Naive thymus-derived CD4-positive, alpha-beta T cell (primary cell): Measurements from ENCODE around the gene ZDHHC18. TPM values are rescaled to one million over a fixed set of nuclear protein-coding genes. Genes with fewer than 3 reads are reported as not detected.

Source experiments
- ATAC-seq: fragments of 150-1000 bp; cut with Tn5 transposase; 2 replicates; pipeline ENCODE4 v1.10.0; 2021; ENCODE audit warnings: mild to moderate bottlenecking, moderate library complexity
- CTCF ChIA-PET: fragments of 350-600 bp; sonication (Branson Sonifier 250); formaldehyde crosslinking; loops from one replicate; lab custom pipeline; 2021; ENCODE audit warnings: antibody characterized with exemption; lab: Charles Lee
- POLR2A ChIA-PET: fragments of 350-600 bp; sonication (Branson Sonifier 250); formaldehyde crosslinking; loops from one replicate; lab custom pipeline; 2021; ENCODE audit warnings: antibody characterized with exemption, inconsistent platforms; lab: Charles Lee
- DNase-seq, 9 donors: peaks; one replicate each; pipeline versions ENCODE4 v3.0.0 to v3.0.0-alpha.2; 2020 to 2022; ENCODE audit warnings: mixed read lengths in 1 of 9
- H3K27ac ChIP-seq: one replicate; pipeline ENCODE4 v1.7.0; 2013; ENCODE audit warnings: mild to moderate bottlenecking, low read depth, low read length, moderate library complexity
- H3K27me3 ChIP-seq, 2 donors: one replicate each; pipeline ENCODE4 v1.7.0; 2013; ENCODE audit warnings: low read length in 2 of 2, mild to moderate bottlenecking in 2 of 2, moderate library complexity in 2 of 2; ENCODE audit not compliant: control insufficient read depth in 2 of 2, insufficient read depth in 2 of 2
- H3K36me3 ChIP-seq, 3 experiments: 1 replicate in 2 of 3; 2 replicates in 1 of 3; pipeline ENCODE4 v1.7.0; 2013; ENCODE audit warnings: low read length in 3 of 3, mild to moderate bottlenecking in 3 of 3, moderate library complexity in 1 of 3; ENCODE audit not compliant: insufficient read depth in 3 of 3, control insufficient read depth in 2 of 3
- H3K4me1 ChIP-seq, 2 donors: one replicate each; pipeline ENCODE4 v1.7.0; 2013; ENCODE audit warnings: low read length in 2 of 2, mild to moderate bottlenecking in 2 of 2, moderate library complexity in 1 of 2; ENCODE audit not compliant: control insufficient read depth in 2 of 2, insufficient read depth in 2 of 2
- H3K4me3 ChIP-seq: 2 replicates; pipeline ENCODE4 v1.7.0; 2013; ENCODE audit warnings: mild to moderate bottlenecking, low read length
- H3K9me3 ChIP-seq, 3 experiments: 1 replicate in 2 of 3; 2 replicates in 1 of 3; pipeline ENCODE4 v1.7.0; 2013; ENCODE audit warnings: low read length in 3 of 3; ENCODE audit not compliant: control insufficient read depth in 2 of 3
- H3K27ac Mint-ChIP-seq, 9 donors: one replicate each; pipeline ENCODE4 v1.8.0; 2020 to 2022; ENCODE audit warnings: mixed read lengths in 9 of 9, mild to moderate bottlenecking in 8 of 9, moderate library complexity in 5 of 9, inconsistent platforms in 2 of 9
- H3K27me3 Mint-ChIP-seq, 5 donors: one replicate each; pipeline ENCODE4 v1.8.0; 2021 to 2022; ENCODE audit warnings: mixed read lengths in 5 of 5, mild to moderate bottlenecking in 1 of 5
- H3K36me3 Mint-ChIP-seq, 5 donors: one replicate each; pipeline ENCODE4 v1.8.0; 2020 to 2022; ENCODE audit warnings: mixed read lengths in 5 of 5, mild to moderate bottlenecking in 3 of 5, inconsistent platforms in 1 of 5
- H3K4me1 Mint-ChIP-seq, 7 donors: one replicate each; pipeline ENCODE4 v1.8.0; 2020 to 2022; ENCODE audit warnings: mixed read lengths in 7 of 7, mild to moderate bottlenecking in 3 of 7, inconsistent platforms in 1 of 7
- H3K4me3 Mint-ChIP-seq, 10 donors: one replicate each; pipeline ENCODE4 v1.8.0; 2020 to 2022; ENCODE audit warnings: mild to moderate bottlenecking in 10 of 10, mixed read lengths in 10 of 10, moderate library complexity in 6 of 10, inconsistent platforms in 2 of 10
- H3K9me3 Mint-ChIP-seq, 11 donors: one replicate each; pipeline ENCODE4 v1.8.0; 2020 to 2022; ENCODE audit warnings: mixed read lengths in 11 of 11, mild to moderate bottlenecking in 4 of 11, inconsistent platforms in 1 of 11, moderate library complexity in 1 of 11
- intact Hi-C, 2 donors: fragments of 100-400 bp; cut with micrococcal nuclease; formaldehyde crosslinking; loops; one replicate each; pipeline ENCODE4 v1.15.1; 2023
- polyA plus RNA-seq, 2 donors: library from polyadenylated mRNA; unstranded; fragments of 300-500 nt; fragmentation: Illumina TruSeq; gene quantifications; one replicate each; pipeline ENCODE4 v1.2.3, GENCODE V29; 2021
- total RNA-seq, 6 experiments: library from RNA in 5 of 6; stranded (reverse) in 5 of 6; gene quantifications; 1 replicate in 5 of 6; 2 replicates in 1 of 6; pipeline ENCODE4 v1.2.3 and lab custom pipeline; 2021 to 2026

ZDHHC18 gene
- total and polyA plus RNA-seq, 7 experiments from 2014 or later = 3.1 to 72.4 (median 38.8) TPM

GRCh38 chr1:26789931-26790330, 36.6 kb upstream of the ZDHHC18 start:
- intact Hi-C loops = loop anchor here (1.0 to 5.0 kb wide), 13 partner anchors 10 to 319 kb away; no protein-coding TSS in a partner anchor
- POLR2A ChIA-PET = interaction anchor here (0.9 to 8.5 kb wide), 15 partner anchors 10 to 249 kb away, joined by 3 to 383 read pairs (median 6); partner anchors contain the start of gene ARID1A
- H3K27ac ChIP-seq = peak overlapping the region; percentile 95

GRCh38 chr1:26790551-26790953, 35.9 kb upstream of the ZDHHC18 start:
- POLR2A ChIA-PET = interaction anchor here (0.9 to 8.5 kb wide), 11 partner anchors 9 to 192 kb away, joined by 3 to 383 read pairs (median 5); partner anchors contain the start of gene ARID1A
- intact Hi-C loops = loop anchor here in 1 of 2 donors (1.0 kb wide), 1 partner anchor 193 kb away; no protein-coding TSS in a partner anchor
- H3K4me3 Mint-ChIP-seq = peak overlapping the region in 2 of 10 donors; percentile 25 to 89

More at GRCh38 chr1:26789931-26790330, 36.6 kb upstream of the ZDHHC18 start:
- H3K4me3 ChIP-seq = no peak overlapping the region
- Mint-ChIP-seq H3K4me3 (peak overlapping the region in 3 of 10 donors; percentile 11 to 94 (median 89)), H3K27me3 (no peaks in the 10 kb centered on the region), H3K27ac (peak overlapping the region in 8 of 9 donors; percentile 55 to 100 (median 92)), H3K9me3 (peaks cover 0 to 4% (median 0%) of the 10 kb centered on the region in 11 donors), H3K4me1 (peaks cover 32 to 76% (median 52%) of the 10 kb centered on the region in 7 donors), H3K36me3 (peaks cover 11 to 20% (median 18%) of the 10 kb centered on the region in 5 donors)
- H3K36me3 ChIP-seq = peaks cover 0 to 30% (median 3%) of the 10 kb centered on the region in 3 experiments
- ATAC-seq (no peak), DNase-seq (no peak)
- no peaks in the 10 kb centered on the region for H3K9me3 ChIP-seq
- CTCF ChIA-PET = interaction anchor here (1.1 to 5.9 kb wide), 13 partner anchors 10 to 290 kb away, joined by 3 to 207 read pairs (median 15); no protein-coding TSS in a partner anchor
- H3K4me1 ChIP-seq = peaks cover 33 to 42% of the 10 kb centered on the region in 2 donors
- no peaks in the 10 kb centered on the region for H3K27me3 ChIP-seq

GRCh38 chr1:26791148-26791547, 35.3 kb upstream of the ZDHHC18 start:
- H3K4me1 Mint-ChIP-seq = peaks cover 20 to 64% (median 40%) of the 10 kb centered on the region in 7 donors

More at GRCh38 chr1:26790551-26790953, 35.9 kb upstream of the ZDHHC18 start:
- peaks cover 13 to 23% (median 21%) of the 10 kb centered on the region in 5 donors for H3K36me3 Mint-ChIP-seq
- H3K9me3 Mint-ChIP-seq = peaks cover 0 to 4% (median 0%) of the 10 kb centered on the region in 11 donors
- Histone ChIP-seq H3K36me3 (peaks cover 0 to 35% (median 3%) of the 10 kb centered on the region in 3 experiments), H3K9me3 (no peaks in the 10 kb centered on the region), H3K4me1 (peaks cover 27 to 37% of the 10 kb centered on the region in 2 donors), H3K27me3 (no peaks in the 10 kb centered on the region), H3K4me3 (no peak overlapping the region), H3K27ac (no peak overlapping the region)
- peaks cover 26 to 70% (median 46%) of the 10 kb centered on the region in 7 donors for H3K4me1 Mint-ChIP-seq
- H3K27me3 Mint-ChIP-seq = no peaks in the 10 kb centered on the region
- H3K27ac Mint-ChIP-seq = peak overlapping the region in 3 of 9 donors; percentile 12 to 100 (median 100)
- ATAC-seq = no peak
- DNase-seq = peak in 1 of 9 donors; percentile 56
- CTCF ChIA-PET = interaction anchor here (0.6 to 5.9 kb wide), 12 partner anchors 10 to 290 kb away, joined by 3 to 207 read pairs (median 17); no protein-coding TSS in a partner anchor

GRCh38 chr1:26791626-26792025, 34.9 kb upstream of the ZDHHC18 start:
- Mint-ChIP-seq H3K27ac (peak overlapping the region in 1 of 9 donors; percentile 100), H3K36me3 (peaks cover 13 to 28% (median 25%) of the 10 kb centered on the region in 5 donors), H3K4me3 (peak overlapping the region in 1 of 10 donors; percentile 89), H3K4me1 (peaks cover 17 to 64% (median 36%) of the 10 kb centered on the region in 7 donors), H3K9me3 (peaks cover 0 to 4% (median 0%) of the 10 kb centered on the region in 11 donors), H3K27me3 (no peaks in the 10 kb centered on the region)
- ChIA-PET CTCF (interaction anchor here (0.6 to 5.9 kb wide), 10 partner anchors 9 to 189 kb away, joined by 3 to 207 read pairs (median 4); no protein-coding TSS in a partner anchor), POLR2A (interaction anchor here (0.6 to 4.6 kb wide), 5 partner anchors 8 to 187 kb away, joined by 3 to 74 read pairs (median 4); no protein-coding TSS in a partner anchor)
- Histone ChIP-seq H3K4me3 (no peak overlapping the region), H3K4me1 (peaks cover 16 to 27% of the 10 kb centered on the region in 2 donors), H3K27me3 (no peaks in the 10 kb centered on the region), H3K27ac (no peak overlapping the region), H3K36me3 (peaks cover 0 to 37% (median 3%) of the 10 kb centered on the region in 3 experiments), H3K9me3 (no peaks in the 10 kb centered on the region)
- intact Hi-C loops = no loop called here
- ATAC-seq = no peak
- DNase-seq = no peak

More at GRCh38 chr1:26791148-26791547, 35.3 kb upstream of the ZDHHC18 start:
- Histone ChIP-seq H3K4me3 (no peak overlapping the region), H3K36me3 (peaks cover 0 to 35% (median 3%) of the 10 kb centered on the region in 3 experiments), H3K27me3 (no peaks in the 10 kb centered on the region), H3K4me1 (peaks cover 21 to 32% of the 10 kb centered on the region in 2 donors), H3K27ac (no peak overlapping the region), H3K9me3 (no peaks in the 10 kb centered on the region)
- Mint-ChIP-seq H3K27ac (peak overlapping the region in 3 of 9 donors; percentile 12 to 100 (median 14)), H3K4me3 (peak overlapping the region in 1 of 10 donors; percentile 89), H3K9me3 (peaks cover 0 to 4% (median 0%) of the 10 kb centered on the region in 11 donors), H3K27me3 (no peaks in the 10 kb centered on the region), H3K36me3 (peaks cover 13 to 23% (median 21%) of the 10 kb centered on the region in 5 donors)
- intact Hi-C loops = no loop called here
- ATAC-seq = no peak
- CTCF ChIA-PET = interaction anchor here (0.6 to 5.9 kb wide), 11 partner anchors 9 to 189 kb away, joined by 3 to 207 read pairs (median 6); no protein-coding TSS in a partner anchor
- no peak for DNase-seq
- POLR2A ChIA-PET = interaction anchor here (0.6 to 8.5 kb wide), 7 partner anchors 8 to 187 kb away, joined by 3 to 383 read pairs (median 5); partner anchors contain the start of gene ARID1A

GRCh38 chr1:26792924-26793323, 33.6 kb upstream of the ZDHHC18 start:
- peak overlapping the region in 5 of 9 donors; percentile 0 to 56 (median 19) for H3K27ac Mint-ChIP-seq
- CTCF ChIA-PET = interaction anchor here (5.9 kb wide), 1 partner anchor 190 kb away, joined by 207 read pairs; no protein-coding TSS in a partner anchor

GRCh38 chr1:26794391-26794790, 32.1 kb upstream of the ZDHHC18 start:
- DNase-seq (no peak), ATAC-seq (no peak)
- POLR2A ChIA-PET = interaction anchor here (0.6 kb wide), 1 partner anchor 46 kb away, joined by 3 read pairs; no protein-coding TSS in a partner anchor
- Histone ChIP-seq H3K4me1 (peaks cover 7 to 20% of the 10 kb centered on the region in 2 donors), H3K4me3 (no peak overlapping the region), H3K36me3 (peaks cover 0 to 40% (median 3%) of the 10 kb centered on the region in 3 experiments), H3K9me3 (no peaks in the 10 kb centered on the region), H3K27me3 (no peaks in the 10 kb centered on the region), H3K27ac (no peak overlapping the region)
- peak overlapping the region in 1 of 9 donors; percentile 18 for H3K27ac Mint-ChIP-seq
- H3K9me3 Mint-ChIP-seq = no peaks in the 10 kb centered on the region
- peaks cover 13 to 35% (median 28%) of the 10 kb centered on the region in 5 donors for H3K36me3 Mint-ChIP-seq
- H3K4me3 Mint-ChIP-seq = no peak overlapping the region
- CTCF ChIA-PET = interaction anchor here (1.0 to 1.4 kb wide), 3 partner anchors 91 to 195 kb away, joined by 3 read pairs; no protein-coding TSS in a partner anchor
- intact Hi-C loops = no loop called here
- no peaks in the 10 kb centered on the region for H3K27me3 Mint-ChIP-seq
- H3K4me1 Mint-ChIP-seq = peaks cover 4 to 63% (median 23%) of the 10 kb centered on the region in 7 donors

More at GRCh38 chr1:26792924-26793323, 33.6 kb upstream of the ZDHHC18 start:
- Histone ChIP-seq H3K4me1 (peaks cover 9 to 19% of the 10 kb centered on the region in 2 donors), H3K36me3 (peaks cover 0 to 40% (median 3%) of the 10 kb centered on the region in 3 experiments), H3K9me3 (no peaks in the 10 kb centered on the region), H3K4me3 (no peak overlapping the region), H3K27ac (no peak overlapping the region), H3K27me3 (no peaks in the 10 kb centered on the region)
- peaks cover 11 to 64% (median 27%) of the 10 kb centered on the region in 7 donors for H3K4me1 Mint-ChIP-seq
- POLR2A ChIA-PET = interaction anchor here (0.7 kb wide), 1 partner anchor 806 kb away, joined by 3 read pairs; no protein-coding TSS in a partner anchor
- H3K27me3 Mint-ChIP-seq = no peaks in the 10 kb centered on the region
- intact Hi-C loops = no loop called here
- peak overlapping the region in 2 of 10 donors; percentile 21 for H3K4me3 Mint-ChIP-seq
- peaks cover 13 to 35% (median 28%) of the 10 kb centered on the region in 5 donors for H3K36me3 Mint-ChIP-seq
- no peaks in the 10 kb centered on the region for H3K9me3 Mint-ChIP-seq
- DNase-seq = no peak
- ATAC-seq = no peak
